GM12878 (cell line): ENCODE data around the gene ANXA2R. TPM values are rescaled to one million over a fixed set of nuclear protein-coding genes. Genes with fewer than 3 reads are reported as not detected.

Experiments used
- CREB1 ChIP-seq: IDR thresholded peaks from 2 replicates; pipeline ENCODE4 v1.6.1; 2012; ENCODE audit warnings: low read depth, mild to moderate bottlenecking, inconsistent platforms
- ESRRA ChIP-seq: IDR thresholded peaks from 2 replicates; pipeline ENCODE4 v1.6.1; 2012; ENCODE audit warnings: mild to moderate bottlenecking, low read length, improper control_type of control experiment
- EZH2 ChIP-seq: IDR thresholded peaks from 2 replicates; pipeline ENCODE4 v1.6.1; 2012; ENCODE audit warnings: low read depth, mild to moderate bottlenecking, control low read depth, inconsistent platforms, low read length, borderline replicate concordance; ENCODE audit not compliant: control insufficient read depth
- IRF4 ChIP-seq: IDR thresholded peaks from 2 replicates; pipeline ENCODE4 v1.6.1; 2011; ENCODE audit warnings: low read depth, low read length
- KDM1A ChIP-seq: fragments of 200-600 bp; sonication (generic); IDR thresholded peaks from 2 replicates; pipeline ENCODE4 v1.6.1; 2016; ENCODE audit warnings: borderline replicate concordance
- LARP7 ChIP-seq: fragments of 450-650 bp; IDR thresholded peaks from 2 replicates; pipeline ENCODE4 v1.6.1; 2017; ENCODE audit warnings: mild to moderate bottlenecking
- NBN ChIP-seq: fragments of 450-650 bp; IDR thresholded peaks from 2 replicates; pipeline ENCODE4 v1.6.1; 2016
- NR2F1 ChIP-seq: fragments of 450-650 bp; conservative IDR thresholded peaks from 2 replicates; pipeline ENCODE4 v1.6.1; 2017; ENCODE audit warnings: mild to moderate bottlenecking
- NRF1 ChIP-seq: conservative IDR thresholded peaks from 2 replicates; pipeline ENCODE4 v1.6.1; 2011; ENCODE audit warnings: mild to moderate bottlenecking, low read depth, low read length, improper control_type of control experiment
- PML ChIP-seq: IDR thresholded peaks from 2 replicates; pipeline ENCODE4 v1.6.1; 2012; ENCODE audit warnings: low read length, inconsistent platforms
- POLR2AphosphoS2 ChIP-seq: IDR thresholded peaks from 2 replicates; pipeline ENCODE4 v1.6.1; 2011; ENCODE audit warnings: low read depth, mild to moderate bottlenecking, low read length, improper control_type of control experiment, moderate library complexity
- SMAD1 ChIP-seq: fragments of 450-650 bp; IDR thresholded peaks from 2 replicates; pipeline ENCODE4 v1.6.1; 2018; ENCODE audit warnings: mild to moderate bottlenecking, low read depth; ENCODE audit not compliant: partially characterized antibody
- STAT3 ChIP-seq: IDR thresholded peaks from 2 replicates; pipeline ENCODE4 v1.6.1; 2011; ENCODE audit warnings: low read depth, low read length, improper control_type of control experiment
- SUZ12 ChIP-seq: fragments of 200-600 bp; sonication (generic); IDR thresholded peaks from one replicate; pipeline ENCODE4 v1.6.1; 2018; ENCODE audit warnings: antibody characterized with exemption, mild to moderate bottlenecking; ENCODE audit not compliant: unreplicated experiment
- TCF12 ChIP-seq: IDR thresholded peaks from 2 replicates; pipeline ENCODE4 v1.6.1; 2011; ENCODE audit warnings: low read depth, mild to moderate bottlenecking, low read length
- ZNF274 ChIP-seq: IDR thresholded peaks from one replicate; pipeline ENCODE4 v1.8.0; 2011; ENCODE audit not compliant: insufficient read length, insufficient read depth
- ZSCAN29 ChIP-seq: fragments of 450-650 bp; IDR thresholded peaks from 2 replicates; pipeline ENCODE4 v1.6.1; 2017; ENCODE audit warnings: mild to moderate bottlenecking, moderate library complexity
- polyA plus RNA-seq, 11 experiments: library from polyadenylated mRNA; depleted of rRNA in 4 of 11; unstranded in 6 of 11; stranded (reverse) in 5 of 11; fragments of >200 nt; fragmentation: Nextera tagmentation in 4 of 11; fragmentation: Illumina TruSeq in 1 of 11; extraction: Ambion mirVana in 4 of 11; extraction: Trizol in 1 of 11; gene quantifications; 1 replicate in 1 of 11; 2 replicates in 10 of 11; pipeline versions ENCODE4 v1.2.1 to v1.2.3, GENCODE V29; 2011 to 2016; ENCODE audit warnings: inconsistent platforms in 2 of 11, missing spikeins in 2 of 11, low read depth in 1 of 11
- total RNA-seq, 4 experiments: library from RNA; depleted of rRNA in 3 of 4; stranded (reverse); fragments of >200 nt in 3 of 4; fragmentation: Illumina TruSeq in 1 of 4; extraction: Trizol in 1 of 4; gene quantifications; 2 replicates each; pipeline versions ENCODE4 v1.2.1 to v1.2.3, GENCODE V29; 2013 to 2021
- TF ChIP-seq, protein P1 (sequence below): fragments of 150-350 bp; IDR thresholded peaks from 2 replicates; pipeline ENCODE4 v1.6.1; 2016; ENCODE audit warnings: low read depth, low read length
- TF ChIP-seq, protein P2 (sequence below): IDR thresholded peaks from 2 replicates; pipeline ENCODE4 v1.6.1; 2011; ENCODE audit warnings: borderline replicate concordance, low read depth, mild to moderate bottlenecking, moderate library complexity, mixed read lengths, low read length; ENCODE audit not compliant: insufficient read depth; ENCODE audit errors: extremely low read length
- TF ChIP-seq, protein P3 (sequence below): fragments of 450-650 bp; formaldehyde crosslinking; IDR thresholded peaks from 2 replicates; pipeline ENCODE4 v1.4.0; 2020; ENCODE audit warnings: mild to moderate bottlenecking, moderate library complexity
- TF ChIP-seq, protein P4 (sequence below): fragments of 450-650 bp; IDR thresholded peaks from 2 replicates; pipeline ENCODE4 v1.6.1; 2016; ENCODE audit warnings: mild to moderate bottlenecking

Gene ANXA2R
- total and polyA plus RNA-seq, 10 of the 15 experiments (the other 5 are each of a cell fraction or from before 2014, with no cell fraction given) = 2.3 to 7.8 (median 4.4) TPM

DNA sequence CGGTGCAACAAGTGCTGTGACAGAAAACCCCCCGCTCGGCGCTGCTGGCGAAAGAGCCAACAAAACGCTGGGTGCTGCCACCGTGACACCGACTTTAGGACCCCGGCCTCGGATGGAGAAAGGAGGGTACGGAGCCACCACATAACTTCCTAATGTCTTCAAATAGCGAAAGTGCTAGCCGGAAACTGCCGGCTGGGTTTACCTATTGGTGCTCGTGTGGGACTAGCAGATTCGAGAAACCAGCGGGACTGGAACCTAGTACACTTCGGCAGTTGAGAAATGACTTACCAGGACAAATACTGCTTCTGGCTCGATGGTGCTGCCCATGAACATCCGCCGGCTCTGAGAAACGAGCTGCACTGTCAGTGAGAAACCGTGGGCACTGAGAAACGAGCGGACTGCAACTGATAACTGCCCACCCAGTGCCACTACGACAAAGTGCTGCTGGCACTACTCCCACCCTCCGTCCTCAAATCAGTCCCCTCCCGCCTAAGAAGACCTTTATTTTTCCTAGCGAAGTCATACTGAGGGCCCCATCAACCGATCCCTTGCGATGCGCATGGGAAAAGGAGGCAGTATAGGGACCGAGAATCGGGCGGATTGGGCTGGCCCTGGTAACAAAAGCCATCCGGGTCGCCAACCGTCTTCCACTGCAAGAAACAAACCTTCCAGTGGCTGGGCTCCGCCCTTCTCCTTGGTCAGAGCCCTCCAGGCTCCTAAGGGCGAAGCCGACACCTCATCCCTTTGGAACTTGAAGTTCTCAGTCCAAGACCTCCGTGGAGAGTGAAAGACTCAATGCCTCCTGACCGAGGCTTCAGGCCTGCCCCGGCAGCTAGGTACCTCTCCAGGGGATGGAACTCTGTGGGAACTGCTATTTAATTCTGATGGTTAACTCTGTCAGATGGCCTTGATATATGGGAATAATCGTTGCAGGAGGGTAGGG is 27.0 kb upstream of the ANXA2R start (continued):
- TF ChIP-seq, protein P1, sequence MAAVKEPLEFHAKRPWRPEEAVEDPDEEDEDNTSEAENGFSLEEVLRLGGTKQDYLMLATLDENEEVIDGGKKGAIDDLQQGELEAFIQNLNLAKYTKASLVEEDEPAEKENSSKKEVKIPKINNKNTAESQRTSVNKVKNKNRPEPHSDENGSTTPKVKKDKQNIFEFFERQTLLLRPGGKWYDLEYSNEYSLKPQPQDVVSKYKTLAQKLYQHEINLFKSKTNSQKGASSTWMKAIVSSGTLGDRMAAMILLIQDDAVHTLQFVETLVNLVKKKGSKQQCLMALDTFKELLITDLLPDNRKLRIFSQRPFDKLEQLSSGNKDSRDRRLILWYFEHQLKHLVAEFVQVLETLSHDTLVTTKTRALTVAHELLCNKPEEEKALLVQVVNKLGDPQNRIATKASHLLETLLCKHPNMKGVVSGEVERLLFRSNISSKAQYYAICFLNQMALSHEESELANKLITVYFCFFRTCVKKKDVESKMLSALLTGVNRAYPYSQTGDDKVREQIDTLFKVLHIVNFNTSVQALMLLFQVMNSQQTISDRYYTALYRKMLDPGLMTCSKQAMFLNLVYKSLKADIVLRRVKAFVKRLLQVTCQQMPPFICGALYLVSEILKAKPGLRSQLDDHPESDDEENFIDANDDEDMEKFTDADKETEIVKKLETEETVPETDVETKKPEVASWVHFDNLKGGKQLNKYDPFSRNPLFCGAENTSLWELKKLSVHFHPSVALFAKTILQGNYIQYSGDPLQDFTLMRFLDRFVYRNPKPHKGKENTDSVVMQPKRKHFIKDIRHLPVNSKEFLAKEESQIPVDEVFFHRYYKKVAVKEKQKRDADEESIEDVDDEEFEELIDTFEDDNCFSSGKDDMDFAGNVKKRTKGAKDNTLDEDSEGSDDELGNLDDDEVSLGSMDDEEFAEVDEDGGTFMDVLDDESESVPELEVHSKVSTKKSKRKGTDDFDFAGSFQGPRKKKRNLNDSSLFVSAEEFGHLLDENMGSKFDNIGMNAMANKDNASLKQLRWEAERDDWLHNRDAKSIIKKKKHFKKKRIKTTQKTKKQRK = no peak
- TF ChIP-seq NBN = peak; percentile 81; the same call in 1 of the 2 replicates
- TF ChIP-seq EZH2 = no peak
- no peak for TF ChIP-seq STAT3
- TF ChIP-seq KDM1A = no peak
- TF ChIP-seq, protein P2, sequence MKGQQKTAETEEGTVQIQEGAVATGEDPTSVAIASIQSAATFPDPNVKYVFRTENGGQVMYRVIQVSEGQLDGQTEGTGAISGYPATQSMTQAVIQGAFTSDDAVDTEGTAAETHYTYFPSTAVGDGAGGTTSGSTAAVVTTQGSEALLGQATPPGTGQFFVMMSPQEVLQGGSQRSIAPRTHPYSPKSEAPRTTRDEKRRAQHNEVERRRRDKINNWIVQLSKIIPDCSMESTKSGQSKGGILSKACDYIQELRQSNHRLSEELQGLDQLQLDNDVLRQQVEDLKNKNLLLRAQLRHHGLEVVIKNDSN = no peak
- 0 out of 2 replicates have a peak, but pooled peaks have one; percentile 32 for TF ChIP-seq POLR2AphosphoS2
- peak; percentile 83 for TF ChIP-seq IRF4
- TF ChIP-seq NRF1 = no peak
- TF ChIP-seq, protein P3, sequence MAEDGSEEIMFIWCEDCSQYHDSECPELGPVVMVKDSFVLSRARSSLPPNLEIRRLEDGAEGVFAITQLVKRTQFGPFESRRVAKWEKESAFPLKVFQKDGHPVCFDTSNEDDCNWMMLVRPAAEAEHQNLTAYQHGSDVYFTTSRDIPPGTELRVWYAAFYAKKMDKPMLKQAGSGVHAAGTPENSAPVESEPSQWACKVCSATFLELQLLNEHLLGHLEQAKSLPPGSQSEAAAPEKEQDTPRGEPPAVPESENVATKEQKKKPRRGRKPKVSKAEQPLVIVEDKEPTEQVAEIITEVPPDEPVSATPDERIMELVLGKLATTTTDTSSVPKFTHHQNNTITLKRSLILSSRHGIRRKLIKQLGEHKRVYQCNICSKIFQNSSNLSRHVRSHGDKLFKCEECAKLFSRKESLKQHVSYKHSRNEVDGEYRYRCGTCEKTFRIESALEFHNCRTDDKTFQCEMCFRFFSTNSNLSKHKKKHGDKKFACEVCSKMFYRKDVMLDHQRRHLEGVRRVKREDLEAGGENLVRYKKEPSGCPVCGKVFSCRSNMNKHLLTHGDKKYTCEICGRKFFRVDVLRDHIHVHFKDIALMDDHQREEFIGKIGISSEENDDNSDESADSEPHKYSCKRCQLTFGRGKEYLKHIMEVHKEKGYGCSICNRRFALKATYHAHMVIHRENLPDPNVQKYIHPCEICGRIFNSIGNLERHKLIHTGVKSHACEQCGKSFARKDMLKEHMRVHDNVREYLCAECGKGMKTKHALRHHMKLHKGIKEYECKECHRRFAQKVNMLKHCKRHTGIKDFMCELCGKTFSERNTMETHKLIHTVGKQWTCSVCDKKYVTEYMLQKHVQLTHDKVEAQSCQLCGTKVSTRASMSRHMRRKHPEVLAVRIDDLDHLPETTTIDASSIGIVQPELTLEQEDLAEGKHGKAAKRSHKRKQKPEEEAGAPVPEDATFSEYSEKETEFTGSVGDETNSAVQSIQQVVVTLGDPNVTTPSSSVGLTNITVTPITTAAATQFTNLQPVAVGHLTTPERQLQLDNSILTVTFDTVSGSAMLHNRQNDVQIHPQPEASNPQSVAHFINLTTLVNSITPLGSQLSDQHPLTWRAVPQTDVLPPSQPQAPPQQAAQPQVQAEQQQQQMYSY (CRISPR knock-in tag) = no peak
- no peak for TF ChIP-seq ESRRA
- peak; percentile 42 for TF ChIP-seq SMAD1
- TF ChIP-seq LARP7 = peak; percentile 85
- TF ChIP-seq SUZ12 = no peak
- peak; percentile 70; the same call in 1 of the 2 replicates for TF ChIP-seq CREB1
- TF ChIP-seq NR2F1 = no peak; the same call in 1 of the 2 replicates
- no peak for TF ChIP-seq ZNF274
- TF ChIP-seq, protein P4, sequence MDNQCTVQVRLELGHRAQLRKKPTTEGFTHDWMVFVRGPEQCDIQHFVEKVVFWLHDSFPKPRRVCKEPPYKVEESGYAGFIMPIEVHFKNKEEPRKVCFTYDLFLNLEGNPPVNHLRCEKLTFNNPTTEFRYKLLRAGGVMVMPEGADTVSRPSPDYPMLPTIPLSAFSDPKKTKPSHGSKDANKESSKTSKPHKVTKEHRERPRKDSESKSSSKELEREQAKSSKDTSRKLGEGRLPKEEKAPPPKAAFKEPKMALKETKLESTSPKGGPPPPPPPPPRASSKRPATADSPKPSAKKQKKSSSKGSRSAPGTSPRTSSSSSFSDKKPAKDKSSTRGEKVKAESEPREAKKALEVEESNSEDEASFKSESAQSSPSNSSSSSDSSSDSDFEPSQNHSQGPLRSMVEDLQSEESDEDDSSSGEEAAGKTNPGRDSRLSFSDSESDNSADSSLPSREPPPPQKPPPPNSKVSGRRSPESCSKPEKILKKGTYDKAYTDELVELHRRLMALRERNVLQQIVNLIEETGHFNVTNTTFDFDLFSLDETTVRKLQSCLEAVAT = 0 out of 2 replicates have a peak, but pooled peaks have one; percentile 62
- no peak for TF ChIP-seq ZSCAN29
- TF ChIP-seq TCF12 = no peak
- TF ChIP-seq PML = peak; percentile 85
